WI38 (cell line): ENCODE data around the gene BTBD18.

Experiments
- H3K4me3 ChIP-seq: 2 replicates; pipeline ENCODE4 v1.5.1; 2011; ENCODE audit warnings: low read depth, mild to moderate bottlenecking, control low read depth, low read length
- TF ChIP-seq, protein P1 (sequence below): IDR thresholded peaks from 2 replicates; pipeline ENCODE4 v1.5.1; 2012; ENCODE audit warnings: low read depth, mild to moderate bottlenecking, control low read depth, low read length

The BTBD18 gene

DNA sequence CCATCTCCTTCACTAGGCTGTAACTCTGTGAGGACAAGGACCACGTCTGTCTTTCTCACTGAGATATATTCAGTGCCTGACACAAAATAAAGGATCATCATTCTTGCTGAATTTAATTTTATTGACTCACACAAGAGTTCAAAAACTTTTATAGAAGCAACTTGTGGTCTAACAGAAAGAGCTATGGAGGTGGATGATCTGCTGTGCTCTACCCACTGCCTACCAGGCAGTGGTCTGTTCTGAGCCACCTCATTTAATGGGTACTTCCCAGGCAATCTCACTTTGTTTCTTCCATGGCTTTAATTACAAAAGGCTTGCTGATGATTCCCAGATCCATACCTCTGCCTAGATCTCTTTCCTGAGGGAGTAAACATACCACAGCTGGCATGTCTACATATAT, 4.7 kb downstream of the BTBD18 start:
- H3K4me3 ChIP-seq, result no peak overlapping the region
- TF ChIP-seq, protein P1, sequence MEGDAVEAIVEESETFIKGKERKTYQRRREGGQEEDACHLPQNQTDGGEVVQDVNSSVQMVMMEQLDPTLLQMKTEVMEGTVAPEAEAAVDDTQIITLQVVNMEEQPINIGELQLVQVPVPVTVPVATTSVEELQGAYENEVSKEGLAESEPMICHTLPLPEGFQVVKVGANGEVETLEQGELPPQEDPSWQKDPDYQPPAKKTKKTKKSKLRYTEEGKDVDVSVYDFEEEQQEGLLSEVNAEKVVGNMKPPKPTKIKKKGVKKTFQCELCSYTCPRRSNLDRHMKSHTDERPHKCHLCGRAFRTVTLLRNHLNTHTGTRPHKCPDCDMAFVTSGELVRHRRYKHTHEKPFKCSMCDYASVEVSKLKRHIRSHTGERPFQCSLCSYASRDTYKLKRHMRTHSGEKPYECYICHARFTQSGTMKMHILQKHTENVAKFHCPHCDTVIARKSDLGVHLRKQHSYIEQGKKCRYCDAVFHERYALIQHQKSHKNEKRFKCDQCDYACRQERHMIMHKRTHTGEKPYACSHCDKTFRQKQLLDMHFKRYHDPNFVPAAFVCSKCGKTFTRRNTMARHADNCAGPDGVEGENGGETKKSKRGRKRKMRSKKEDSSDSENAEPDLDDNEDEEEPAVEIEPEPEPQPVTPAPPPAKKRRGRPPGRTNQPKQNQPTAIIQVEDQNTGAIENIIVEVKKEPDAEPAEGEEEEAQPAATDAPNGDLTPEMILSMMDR, result no peak

DNA sequence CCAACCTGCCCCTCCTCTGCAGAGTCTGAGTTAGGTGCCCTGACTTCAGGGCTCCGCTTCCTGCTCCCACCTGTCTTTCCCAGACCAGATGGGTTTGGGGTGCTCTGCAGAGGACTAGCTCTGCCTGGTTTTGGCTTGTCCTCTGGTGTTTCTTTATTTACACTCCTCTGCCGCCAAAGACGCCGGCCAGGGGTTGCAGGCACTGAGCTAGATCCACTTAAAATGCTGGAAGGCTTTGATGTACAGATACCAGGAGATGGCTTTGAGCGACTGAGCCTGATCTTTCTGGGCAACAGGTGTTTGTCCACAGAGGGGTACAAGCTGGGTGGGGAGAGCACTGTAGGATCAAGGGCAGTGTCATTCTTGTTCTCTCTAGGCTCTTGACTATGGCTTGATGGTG, 6.4 kb downstream of the BTBD18 start:
- no peak overlapping the region for H3K4me3 ChIP-seq
- TF ChIP-seq, protein P1, result no peak

- TF ChIP-seq, protein P1, result no peak
- no peak overlapping the region for H3K4me3 ChIP-seq
Observed at GRCh38 chr11:57744357-57744756, 7.3 kb downstream of the BTBD18 start.

DNA sequence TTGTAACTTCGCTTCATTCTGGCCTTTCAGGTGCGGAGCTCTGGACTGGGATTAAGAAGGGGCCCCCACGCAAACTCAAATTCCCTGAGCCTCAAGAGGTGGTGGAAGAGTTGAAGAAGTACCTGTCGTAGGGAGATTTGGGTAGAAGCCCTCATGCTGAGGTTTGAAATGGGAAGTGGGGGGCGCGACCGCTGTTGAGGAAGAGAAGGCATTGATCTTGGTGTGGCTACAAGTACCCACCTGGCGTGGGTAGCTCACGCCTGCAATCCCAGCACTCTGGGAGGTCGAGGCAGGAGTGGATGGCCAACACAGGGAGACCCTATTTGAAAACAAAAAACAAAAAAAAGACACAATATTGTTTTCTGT, 9.5 kb downstream of the BTBD18 start:
- TF ChIP-seq, protein P1, result no peak
- peak overlapping the region; percentile 95 for H3K4me3 ChIP-seq

DNA sequence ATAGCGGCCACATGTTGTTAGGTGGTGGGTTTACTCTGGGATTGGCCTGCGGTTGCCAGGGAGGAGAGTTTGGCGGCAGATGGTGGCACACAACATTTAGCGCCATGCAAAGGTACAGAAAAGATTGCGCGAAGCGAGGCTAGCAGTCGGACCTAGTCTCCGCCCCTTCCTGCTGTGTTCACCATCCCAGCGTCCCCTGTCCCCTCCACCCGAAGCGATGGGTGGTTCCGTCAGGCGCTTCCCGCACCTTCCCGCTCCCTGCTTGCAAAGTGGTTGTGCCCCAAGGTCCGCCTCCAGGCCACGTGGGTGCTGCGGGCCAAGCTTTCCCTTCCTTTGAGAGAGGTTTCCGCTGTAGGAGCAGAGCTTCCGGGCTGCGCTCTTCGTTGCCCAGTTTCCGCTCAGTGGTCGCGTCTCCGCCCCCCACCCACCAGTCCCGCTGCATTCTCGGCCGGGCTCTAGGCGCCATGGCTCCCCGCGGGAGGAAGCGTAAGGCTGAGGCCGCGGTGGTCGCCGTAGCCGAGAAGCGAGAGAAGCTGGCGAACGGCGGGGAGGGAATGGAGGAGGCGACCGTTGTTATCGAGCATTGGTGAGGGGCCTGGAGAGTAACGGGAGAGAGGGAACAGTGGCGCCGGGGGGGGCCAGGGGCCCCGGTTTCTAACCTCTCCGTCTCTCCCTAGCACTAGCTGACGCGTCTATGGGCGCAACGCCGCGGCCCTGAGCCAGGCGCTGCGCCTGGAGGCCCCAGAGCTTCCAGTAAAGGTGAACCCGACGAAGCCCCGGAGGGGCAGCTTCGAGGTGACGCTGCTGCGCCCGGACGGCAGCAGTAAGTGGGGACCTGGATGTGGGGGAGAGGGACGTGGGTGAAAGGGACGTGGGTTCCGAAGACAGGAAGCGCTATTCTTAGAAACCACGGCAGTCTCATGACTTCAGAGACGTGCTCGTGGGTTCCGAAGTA, 10.2 kb downstream of the BTBD18 start, which contains the start of gene SELENOH:
Gene SELENOH, plus strand, starts transcription at position 360 of the 955 bp plus-strand sequence. Its CDS starts 105 bp downstream, at position 465.
- TF ChIP-seq, protein P1, result no peak
- peak within 1 kb of the TSS; percentile 95 for H3K4me3 ChIP-seq

GRCh38 chr11:57735619-57736298, 15.9 kb downstream of the BTBD18 start:
- TF ChIP-seq, protein P1, result no peak
- no peak overlapping the region for H3K4me3 ChIP-seq

DNA sequence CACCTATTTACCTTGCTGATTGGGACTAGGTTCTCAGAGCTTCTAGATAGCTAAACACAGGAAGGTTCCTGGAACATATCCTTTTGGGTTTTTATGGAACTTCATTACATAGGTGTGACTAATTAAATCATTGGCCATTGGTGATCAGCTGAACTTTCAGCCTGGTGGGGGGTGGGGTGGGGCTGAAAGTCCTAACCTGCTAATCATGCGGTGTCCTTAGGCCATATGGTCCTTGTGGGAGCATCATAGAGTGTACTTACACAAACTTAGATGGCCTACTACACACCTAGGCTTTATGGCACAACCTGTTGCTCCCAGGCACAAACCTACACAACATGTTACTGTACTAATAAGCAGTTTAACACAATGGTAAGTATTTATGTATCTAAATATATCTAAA, 19.0 kb downstream of the BTBD18 start:
- TF ChIP-seq, protein P1, result no peak
- no peak overlapping the region for H3K4me3 ChIP-seq
